ENCODE data around the gene ABCA2.

DNA sequence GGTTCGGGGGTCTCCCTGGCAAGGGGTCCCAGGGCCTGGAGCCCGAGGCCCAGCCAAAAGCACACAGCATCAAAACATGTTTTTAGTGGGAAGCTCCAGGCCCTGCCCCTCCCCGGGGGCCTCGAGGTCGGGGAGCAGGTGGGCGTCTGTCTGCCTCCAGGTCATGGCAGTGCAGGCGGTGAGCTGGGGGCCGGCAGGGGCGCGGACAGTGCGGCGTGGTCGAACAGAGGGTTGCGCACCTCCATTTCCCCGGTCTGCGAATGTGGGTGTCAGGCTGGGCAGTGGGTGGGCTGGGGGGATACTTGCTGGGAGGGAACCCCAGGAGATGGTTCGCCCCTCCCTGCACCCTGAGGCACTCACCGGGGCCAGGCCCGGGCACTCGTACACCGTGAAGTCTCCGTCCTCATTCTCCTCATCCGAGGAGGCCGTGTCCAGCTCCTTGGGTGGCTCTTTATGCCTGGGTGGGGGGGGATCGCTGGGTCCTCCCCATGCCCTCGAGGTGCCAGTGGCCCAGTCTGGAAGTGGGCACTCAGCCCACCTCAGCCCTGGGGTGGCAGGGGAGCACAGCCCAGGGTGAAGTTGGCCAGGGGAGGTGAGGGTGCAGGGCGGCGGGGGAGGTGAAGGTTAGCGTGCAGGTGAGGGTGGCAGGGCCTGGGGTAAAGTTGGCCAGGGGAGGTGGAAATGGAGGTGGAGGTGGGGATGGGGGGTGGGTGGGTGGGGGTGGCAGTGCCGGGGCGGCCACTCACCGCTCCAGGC, 11.8 kb upstream of the ABCA2 start:
- TF ChIP-seq, protein P1, sequence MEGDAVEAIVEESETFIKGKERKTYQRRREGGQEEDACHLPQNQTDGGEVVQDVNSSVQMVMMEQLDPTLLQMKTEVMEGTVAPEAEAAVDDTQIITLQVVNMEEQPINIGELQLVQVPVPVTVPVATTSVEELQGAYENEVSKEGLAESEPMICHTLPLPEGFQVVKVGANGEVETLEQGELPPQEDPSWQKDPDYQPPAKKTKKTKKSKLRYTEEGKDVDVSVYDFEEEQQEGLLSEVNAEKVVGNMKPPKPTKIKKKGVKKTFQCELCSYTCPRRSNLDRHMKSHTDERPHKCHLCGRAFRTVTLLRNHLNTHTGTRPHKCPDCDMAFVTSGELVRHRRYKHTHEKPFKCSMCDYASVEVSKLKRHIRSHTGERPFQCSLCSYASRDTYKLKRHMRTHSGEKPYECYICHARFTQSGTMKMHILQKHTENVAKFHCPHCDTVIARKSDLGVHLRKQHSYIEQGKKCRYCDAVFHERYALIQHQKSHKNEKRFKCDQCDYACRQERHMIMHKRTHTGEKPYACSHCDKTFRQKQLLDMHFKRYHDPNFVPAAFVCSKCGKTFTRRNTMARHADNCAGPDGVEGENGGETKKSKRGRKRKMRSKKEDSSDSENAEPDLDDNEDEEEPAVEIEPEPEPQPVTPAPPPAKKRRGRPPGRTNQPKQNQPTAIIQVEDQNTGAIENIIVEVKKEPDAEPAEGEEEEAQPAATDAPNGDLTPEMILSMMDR (IDR thresholded peaks at IDR 0.05): no peak
- TF ChIP-seq POLR2A (IDR thresholded peaks at IDR 0.05): no peak
